Measurements from ENCODE around the gene LIF. TPM values are rescaled to one million over a fixed set of nuclear protein-coding genes. Genes with fewer than 3 reads are reported as not detected.

LIF gene
- total RNA-seq, 1 experiment from 2014 or later: 75.4 TPM

GRCh38 chr22:30265823-30266444 lies 19.4 kb upstream of the LIF start:
- Histone ChIP-seq H3K27ac (ENCODE audit: low read depth, low read length) (no peak overlapping the region), H3K79me2 (ENCODE audit: insufficient read depth, low read length) (no peaks in the 10 kb centered on the region), H3K4me3 (replicated peaks in 1 of 2; ENCODE audit: low read depth in 1 of 2, low read length in 2 of 2) (no peak overlapping the region), H3K36me3 (ENCODE audit: control insufficient read depth in 1 of 2, insufficient read depth in 2 of 2, low read length in 2 of 2) (no peaks in the 10 kb centered on the region), H3K27me3 (ENCODE audit: insufficient read depth, low read length) (no peaks in the 10 kb centered on the region), H4K20me1 (ENCODE audit: insufficient read depth) (no peaks in the 10 kb centered on the region), H3K9me2 (ENCODE audit: insufficient read depth) (no peaks in the 10 kb centered on the region), H3K4me2 (ENCODE audit: low read length) (no peak overlapping the region), H2AFZ (ENCODE audit: low read depth, low read length, poor library complexity, severe bottlenecking) (no peak overlapping the region), H3K9me3 (ENCODE audit: control insufficient read depth in 1 of 2, insufficient read depth in 1 of 2, low read depth in 1 of 2, low read length in 2 of 2) (no peaks in the 10 kb centered on the region), H3K9ac (ENCODE audit: low read length) (no peak overlapping the region), H3K4me1 (ENCODE audit: control insufficient read depth in 1 of 2, insufficient read depth in 2 of 2, low read length in 2 of 2) (peaks cover 0 to 13% of the 10 kb centered on the region in 2 experiments; a peak in 3 of 4 replicates)
- POLR2A ChIA-PET: no interaction called here
- TF ChIP-seq RAD21 (IDR thresholded peaks at IDR 0.05; ENCODE audit: low read depth) (no peak), SIN3A (IDR thresholded peaks at IDR 0.05; ENCODE audit: low read depth) (no peak), EZH2phosphoT487 (IDR thresholded peaks at IDR 0.05; ENCODE audit: borderline replicate concordance) (no peak), CBX3 (IDR thresholded peaks at IDR 0.05; ENCODE audit: low read depth) (no peak), CEBPB (IDR thresholded peaks at IDR 0.05; ENCODE audit: low read depth) (no peak), ZFX (IDR thresholded peaks at IDR 0.05) (no peak), TCF7L2 (IDR thresholded peaks at IDR 0.05; ENCODE audit: borderline replicate concordance, extremely low read depth, insufficient read depth, insufficient read length) (no peak), SRF (IDR thresholded peaks at IDR 0.05; ENCODE audit: low read depth) (no peak), POLR2AphosphoS5 (IDR thresholded peaks at IDR 0.05; ENCODE audit: low read depth, low read length) (no peak), SP1 (IDR thresholded peaks at IDR 0.05; ENCODE audit: low read depth) (no peak), JUND (IDR thresholded peaks at IDR 0.05) (no peak), ATF3 (IDR thresholded peaks at IDR 0.05) (no peak), YY1 (IDR thresholded peaks at IDR 0.05; ENCODE audit: extremely low read depth, insufficient replicate concordance, low read depth, low read length) (no peak), POLR2A (IDR thresholded peaks at IDR 0.05; ENCODE audit: borderline replicate concordance, extremely low read depth, insufficient read depth, insufficient read length) (no peak)
- intact Hi-C loops (cut with micrococcal nuclease): no loop called here
- DNase-seq (ENCODE audit: low read depth, low spot score) (no peak), ATAC-seq (no peak)
- RAD21 ChIA-PET (ENCODE audit: low non-redundant PET in 1 of 2, low total read pairs in 2 of 2, uncharacterized antibody in 2 of 2, unreplicated experiment in 2 of 2): no interaction called here
- no TSS peak for BruUV-seq (replicated peaks)
- CTCF ChIA-PET: no interaction called here
